AG20443 (cell line): ENCODE data around the gene EML3.
"Not testable (repeated sequence)": the region's sequence is repeated elsewhere in the genome, so short reads cannot be mapped to it uniquely, and the experiment has no call there.

ENCODE experiments used
- DNase-seq: peaks from one replicate; pipeline ENCODE4 v3.0.0; 2012; ENCODE audit warnings: low spot score, mixed read lengths

EML3 gene

DNA sequence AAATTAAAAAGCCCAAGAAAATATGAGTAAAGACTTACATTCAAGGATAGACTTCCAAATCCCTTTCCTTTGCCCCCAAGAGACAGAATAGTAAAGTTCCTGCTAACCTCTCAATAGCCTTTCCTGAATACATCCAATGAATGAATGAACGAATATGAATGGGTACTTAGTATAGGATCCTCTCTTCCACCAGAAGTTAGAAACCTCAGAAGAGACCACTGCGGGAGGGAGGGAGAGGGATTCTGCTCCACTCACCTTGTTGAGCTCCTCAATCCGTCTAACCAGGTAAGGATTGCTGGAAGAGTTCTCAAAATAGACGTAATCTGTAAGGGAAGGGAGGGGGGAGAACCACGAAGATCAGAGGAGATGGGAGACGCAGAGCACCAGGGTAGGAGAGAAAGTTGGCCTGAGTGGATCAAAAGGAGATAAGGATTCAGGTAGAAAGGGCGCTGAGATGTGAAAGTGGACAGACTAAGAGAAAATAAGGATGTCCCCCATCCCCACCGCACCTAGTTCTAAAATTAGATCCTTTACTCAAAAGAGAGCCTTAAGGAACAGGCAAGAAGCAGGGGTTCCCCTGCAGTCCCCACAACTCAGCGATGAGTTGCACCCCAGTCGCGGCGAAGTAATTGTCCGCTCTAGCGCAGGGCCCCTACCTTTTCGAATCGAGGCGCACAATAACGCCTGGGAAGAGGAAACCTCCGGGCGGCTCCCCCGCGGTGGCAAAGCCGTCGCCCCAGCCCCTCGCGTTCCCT is 12.0 kb downstream of the EML3 start:
- no peak for DNase-seq

DNA sequence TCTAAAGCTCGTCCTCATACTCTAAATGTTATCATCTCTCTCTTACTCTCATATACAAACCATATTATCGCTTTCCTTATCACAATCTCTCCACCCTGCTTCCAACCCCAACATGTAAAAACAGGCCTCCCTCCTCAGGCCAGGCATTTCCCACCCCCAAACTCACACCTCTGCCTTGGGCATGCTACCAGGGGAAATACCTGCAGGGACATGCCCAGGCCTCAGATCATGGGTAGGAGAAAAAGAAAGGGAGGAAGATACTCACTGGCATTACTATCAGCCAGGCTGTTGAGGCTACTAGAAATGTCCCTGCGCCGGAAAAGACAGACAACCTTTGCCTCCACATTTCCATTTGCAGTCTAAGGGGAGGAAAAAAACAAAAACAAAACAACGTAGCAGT is 12.7 kb downstream of the EML3 start:
- DNase-seq = no peak

DNA sequence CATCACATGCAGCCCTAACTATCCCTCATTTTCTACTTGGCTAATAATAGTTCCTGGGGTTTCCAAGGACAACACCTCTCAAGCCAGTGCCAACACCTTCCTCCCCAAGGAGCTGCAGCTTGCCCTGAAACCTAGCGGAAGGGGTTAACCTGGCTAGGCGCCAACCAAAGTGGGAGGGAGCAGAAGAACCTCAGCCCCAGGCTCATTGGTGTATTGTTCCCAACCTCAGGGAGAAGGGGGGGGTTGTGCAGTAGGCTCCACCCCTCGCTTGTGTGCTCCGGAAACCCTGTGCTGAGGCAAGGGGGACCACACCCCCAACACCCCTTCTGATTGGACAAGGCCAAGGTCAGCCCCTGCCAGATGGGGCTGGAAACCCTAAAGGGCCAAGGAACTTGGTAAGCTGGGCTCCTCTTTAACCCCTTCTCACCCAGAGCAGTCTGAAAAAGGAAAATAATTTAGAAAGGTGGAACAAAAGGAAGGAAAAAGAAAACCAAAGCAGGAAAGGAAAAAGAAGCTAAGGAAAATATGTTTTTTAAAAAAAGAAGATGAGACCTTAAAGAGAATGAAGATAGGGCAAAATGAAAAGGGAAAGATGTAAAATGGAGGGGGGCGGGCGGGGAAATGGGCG is 13.4 kb downstream of the EML3 start:
- DNase-seq = peak; percentile 98

DNA sequence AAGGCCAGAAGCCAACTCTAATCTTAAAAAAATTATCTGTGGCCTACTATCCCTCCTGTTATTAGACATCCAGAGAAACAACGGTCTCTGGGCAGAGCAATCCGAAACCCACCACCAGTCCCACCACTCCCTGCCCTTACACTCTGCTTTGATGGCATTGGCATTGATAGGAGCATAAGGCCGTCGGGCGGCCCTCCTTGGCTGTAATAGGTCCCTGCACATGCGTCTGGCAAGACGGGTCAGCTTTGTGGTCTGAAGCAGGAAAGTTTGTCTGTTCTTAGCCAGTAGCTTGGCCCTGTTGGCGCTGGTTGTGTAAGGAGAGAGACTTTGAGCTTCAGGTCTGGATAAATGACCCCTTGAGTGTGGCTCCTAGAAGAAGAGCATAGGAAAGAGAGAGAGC is 17.5 kb downstream of the EML3 start:
- no peak for DNase-seq

DNA sequence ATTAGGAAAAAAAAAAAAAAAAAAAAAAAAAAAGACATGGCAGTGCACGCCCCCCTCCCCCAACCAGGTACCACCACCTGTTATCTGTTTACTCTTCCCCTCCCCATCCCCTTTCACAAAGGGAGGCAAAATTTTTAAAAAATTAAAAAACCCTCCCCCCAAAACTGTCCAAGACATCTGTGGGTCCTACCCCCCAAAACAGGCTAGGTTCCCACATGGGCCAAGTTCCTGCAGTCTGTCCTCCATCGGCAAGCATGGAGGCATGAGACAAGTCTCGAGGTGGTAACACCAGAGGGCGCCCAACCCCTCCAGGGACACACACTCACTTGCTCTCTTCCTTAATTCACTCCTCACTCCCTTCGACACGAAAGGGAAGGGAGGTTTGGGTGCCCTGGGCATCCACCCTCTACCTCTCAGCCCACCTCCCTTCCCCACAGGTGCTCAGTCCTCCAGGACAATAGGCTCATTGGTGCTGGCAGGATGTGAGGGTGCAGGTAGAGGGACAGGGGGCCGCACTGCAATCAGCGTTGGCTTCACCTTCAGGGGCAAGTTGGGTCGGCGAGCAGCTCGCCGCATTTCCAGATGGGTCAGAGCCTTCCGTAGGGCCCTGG is 19.0 kb downstream of the EML3 start:
- peak; percentile 69 for DNase-seq

DNA sequence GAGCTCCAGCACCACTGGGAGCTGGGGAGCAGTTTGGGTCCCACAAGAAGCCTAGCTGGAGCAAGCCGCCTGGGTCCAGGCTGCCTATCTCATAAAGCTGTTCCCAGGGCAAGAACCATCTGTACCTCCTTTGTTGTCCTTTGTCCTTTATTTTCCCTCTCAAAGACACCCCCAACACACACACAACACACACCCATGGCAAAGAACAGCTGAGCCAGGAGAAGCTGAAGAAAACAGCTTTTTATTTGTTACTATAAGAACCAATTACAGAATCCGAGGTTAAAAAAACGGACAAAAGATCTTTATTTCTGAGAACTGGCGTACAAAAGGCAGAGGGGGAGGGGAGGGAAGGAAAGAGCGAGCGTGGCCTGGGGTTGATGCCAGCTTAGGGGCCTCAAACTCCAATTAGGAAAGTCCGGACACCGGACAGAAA is 19.6 kb downstream of the EML3 start:
- DNase-seq = no peak

DNA sequence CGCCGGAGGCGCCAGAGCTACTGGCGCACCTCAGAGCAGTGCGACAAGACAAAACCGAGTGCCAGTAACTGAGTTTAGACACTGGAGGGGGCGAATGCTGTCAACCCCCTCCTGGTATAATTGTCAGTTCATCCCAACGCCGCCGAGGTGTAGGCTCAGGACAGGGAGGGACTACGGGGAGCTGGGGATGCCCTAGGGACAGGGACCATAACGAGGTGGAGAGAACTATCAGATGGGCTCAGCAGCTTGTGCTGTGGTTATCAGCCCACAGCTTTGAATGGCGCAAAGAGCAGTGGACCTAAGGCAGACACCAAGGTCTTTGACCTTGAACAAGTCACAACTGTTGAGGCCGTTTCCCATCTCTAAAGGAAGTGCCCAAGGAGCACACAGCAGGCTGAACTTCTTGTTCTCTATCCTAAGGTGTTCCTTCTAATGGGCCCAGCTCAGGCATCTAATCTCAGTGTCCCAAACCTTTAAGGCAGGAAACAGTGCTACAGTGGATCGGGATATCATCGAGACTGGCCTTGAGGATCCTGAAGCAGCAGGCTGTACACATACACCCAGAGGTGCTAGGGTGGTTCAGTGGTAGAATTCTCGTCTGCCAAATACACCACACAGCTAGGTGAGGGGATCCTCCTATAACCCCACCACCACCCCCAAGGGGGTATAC is 20.3 kb downstream of the EML3 start:
- no peak for DNase-seq

DNA sequence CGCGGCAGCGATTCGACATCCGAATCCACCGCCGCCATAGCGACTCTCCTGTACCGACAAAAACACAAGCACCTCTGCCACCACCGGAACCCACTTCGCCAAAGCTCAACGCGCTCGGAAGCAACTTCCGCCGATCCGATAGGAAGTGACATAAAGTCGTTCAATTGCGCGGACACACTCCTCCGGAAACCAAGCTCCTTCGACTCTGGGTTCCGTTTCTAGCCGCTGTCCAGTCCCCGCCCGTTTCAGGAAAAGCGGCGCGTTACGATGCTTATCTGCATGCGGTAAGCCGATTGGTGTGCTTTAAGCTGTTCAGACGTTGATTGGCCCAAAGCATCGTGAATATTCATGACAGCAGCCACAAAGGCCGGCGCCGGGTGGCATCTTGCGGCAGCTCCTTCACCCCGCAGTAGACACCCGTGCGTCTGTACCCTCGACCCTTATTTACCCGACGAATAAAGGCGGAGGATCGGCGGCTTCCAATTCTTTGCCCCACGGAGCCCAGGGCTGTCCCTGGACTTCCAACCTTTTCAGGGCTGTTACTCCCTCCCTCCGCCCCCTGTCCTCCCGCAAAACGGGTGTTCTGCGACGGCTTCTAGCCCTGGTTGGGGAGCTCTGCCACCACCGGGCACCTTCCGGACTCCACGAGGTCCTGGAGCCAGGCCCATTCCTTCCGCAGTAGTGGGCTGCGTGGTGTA is 21.0 kb downstream of the EML3 start, which contains the start of gene TUT1:
TSS of gene TUT1 (minus strand) at position 76 of the 698 bp plus-strand sequence. CDS start at position 38, 38 bp downstream.
- DNase-seq = peak; percentile 93

DNA sequence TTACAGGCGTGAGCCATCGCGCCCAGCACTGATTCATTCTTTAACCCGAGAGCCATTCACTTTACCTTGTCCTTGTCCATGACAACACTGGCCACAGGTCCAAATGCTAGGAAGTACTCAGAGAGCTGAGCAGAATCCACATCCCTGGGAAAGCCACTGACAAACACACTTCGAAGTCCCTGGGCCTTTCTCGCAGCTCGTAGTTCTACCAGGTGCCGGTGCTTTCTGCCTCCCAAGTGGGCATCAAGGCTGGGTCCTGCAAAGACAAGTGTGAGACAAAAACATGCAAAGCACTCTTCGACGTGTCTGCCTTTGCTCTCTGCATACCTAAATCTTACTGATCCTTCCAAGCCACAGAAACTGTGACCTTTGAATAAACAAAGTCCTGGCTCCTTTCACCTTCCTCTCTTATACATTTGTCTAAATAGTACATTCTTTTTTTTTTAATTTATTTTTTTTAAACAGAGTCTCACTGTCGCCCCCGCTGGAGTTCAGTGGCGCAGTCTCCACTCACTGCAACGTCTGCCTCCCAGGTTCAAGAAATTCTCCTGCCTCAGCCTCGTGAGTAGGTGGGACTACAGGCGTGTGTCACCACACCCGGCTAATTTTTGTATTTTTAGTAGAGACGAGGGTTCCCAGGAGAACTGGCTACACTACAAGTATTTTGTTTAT is 23.5 kb downstream of the EML3 start:
- DNase-seq = no peak

DNA sequence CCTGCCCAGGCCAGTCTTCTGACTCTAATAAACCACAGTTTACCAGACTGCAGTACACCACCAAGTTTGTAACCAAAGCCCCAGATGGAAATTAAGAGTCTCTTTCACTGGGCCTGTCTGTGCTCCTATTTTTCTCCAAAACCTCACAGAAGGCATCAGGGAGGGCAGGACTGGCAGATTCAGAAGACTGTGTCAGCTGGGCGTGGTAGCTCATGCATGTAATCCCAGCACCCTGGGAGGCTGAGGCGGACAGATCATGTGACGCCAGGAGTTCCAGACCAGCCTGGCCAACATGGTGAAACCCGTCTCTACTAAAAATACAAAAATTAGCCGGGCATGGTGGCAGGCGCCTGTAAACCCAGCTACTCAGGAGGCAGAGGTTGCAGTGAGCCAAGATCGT is 27.2 kb downstream of the EML3 start:
- not testable (repeated sequence) for DNase-seq

DNA sequence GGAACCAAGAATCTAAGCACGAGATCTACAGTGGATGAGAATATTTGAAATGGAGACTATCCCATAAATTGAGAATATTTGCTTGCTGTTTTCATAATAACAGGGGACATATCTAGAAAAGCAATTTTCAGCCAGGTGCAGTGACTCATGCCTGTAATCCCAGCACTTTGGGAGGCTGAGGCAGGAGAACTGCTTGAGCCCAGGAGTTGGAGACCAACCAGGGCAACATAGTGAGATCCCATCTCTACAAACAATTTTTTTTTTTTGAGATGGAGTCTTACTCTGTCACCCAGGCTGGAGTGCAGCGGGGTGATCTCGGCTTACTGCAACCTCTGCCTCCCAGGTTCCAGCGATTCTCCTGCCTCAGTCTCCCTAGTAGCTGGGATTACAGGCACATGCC is 30.8 kb downstream of the EML3 start:
- not testable (repeated sequence) for DNase-seq

DNA sequence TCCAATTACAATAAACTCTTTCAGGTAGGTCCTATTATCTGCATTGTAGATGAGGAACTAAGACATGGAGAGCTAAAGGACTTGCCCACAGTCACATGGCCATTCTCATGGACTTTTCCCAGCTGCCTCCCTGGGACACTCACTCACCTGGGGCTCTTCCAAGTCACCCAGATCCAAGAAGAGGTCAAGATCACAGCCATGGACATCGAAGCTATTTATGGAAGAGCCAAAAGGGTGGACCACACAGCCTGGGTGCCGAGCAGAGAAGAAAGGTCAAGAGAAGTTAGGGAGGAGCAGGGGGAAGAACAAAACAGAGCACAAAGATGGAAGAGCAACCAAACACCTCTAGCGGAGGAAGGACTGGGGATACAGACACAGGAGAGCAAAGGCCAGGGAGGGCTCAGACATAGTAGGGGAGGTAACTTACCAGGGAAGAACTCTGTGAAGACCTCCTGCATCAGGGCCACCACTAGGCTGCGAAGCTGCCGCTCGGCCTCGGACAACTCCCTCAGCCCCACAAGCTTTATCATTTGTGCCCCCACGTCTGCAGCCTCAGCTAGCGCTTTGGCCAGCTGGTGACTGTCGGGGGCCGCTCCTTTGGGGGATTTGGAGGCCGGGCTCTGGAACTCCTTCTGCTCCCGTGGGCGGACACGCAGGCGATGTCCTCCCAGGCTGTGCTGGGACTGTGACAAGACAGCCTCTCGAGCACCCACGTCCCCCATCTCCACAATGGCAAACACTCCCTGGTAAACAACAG is 31.4 kb downstream of the EML3 start:
- DNase-seq = no peak

DNA sequence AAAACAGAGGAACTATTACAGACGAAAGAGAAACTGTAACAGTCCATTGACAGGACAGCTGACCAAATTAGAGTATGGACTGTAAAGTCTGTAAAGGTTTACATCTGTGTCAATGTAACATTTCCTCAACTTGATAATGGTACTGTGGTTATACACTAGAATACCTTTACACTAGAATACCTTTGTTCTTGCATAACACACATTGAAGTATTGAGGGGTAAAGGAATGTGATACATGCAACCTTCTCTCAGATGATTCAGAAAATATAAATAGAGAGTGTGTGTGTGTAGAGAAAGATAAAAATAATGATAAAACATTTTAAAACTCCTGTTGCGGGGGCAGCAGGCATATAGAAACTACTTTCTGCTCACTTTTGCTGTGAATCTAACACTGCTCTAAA is 33.3 kb downstream of the EML3 start:
- no peak for DNase-seq

DNA sequence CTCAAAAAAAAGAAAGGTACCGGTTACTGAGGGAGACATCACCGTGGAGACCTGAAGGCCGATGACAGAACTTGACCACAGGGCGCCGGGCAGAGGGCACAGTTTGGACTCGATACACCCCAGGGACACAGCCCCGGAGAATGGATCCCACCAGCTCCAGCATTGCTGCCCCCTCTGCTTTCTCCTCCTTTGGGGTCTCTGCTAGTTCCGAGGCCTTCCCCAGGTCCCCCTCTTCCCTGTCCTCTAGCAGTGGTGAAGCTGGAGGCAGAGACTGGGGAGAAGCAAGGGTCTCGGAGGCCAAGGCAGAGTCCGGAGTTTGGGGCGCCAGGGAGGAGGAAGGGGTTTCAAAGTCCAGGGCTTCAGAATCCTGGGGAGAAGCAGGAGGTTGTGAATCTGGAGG is 34.0 kb downstream of the EML3 start:
- no peak for DNase-seq

DNA sequence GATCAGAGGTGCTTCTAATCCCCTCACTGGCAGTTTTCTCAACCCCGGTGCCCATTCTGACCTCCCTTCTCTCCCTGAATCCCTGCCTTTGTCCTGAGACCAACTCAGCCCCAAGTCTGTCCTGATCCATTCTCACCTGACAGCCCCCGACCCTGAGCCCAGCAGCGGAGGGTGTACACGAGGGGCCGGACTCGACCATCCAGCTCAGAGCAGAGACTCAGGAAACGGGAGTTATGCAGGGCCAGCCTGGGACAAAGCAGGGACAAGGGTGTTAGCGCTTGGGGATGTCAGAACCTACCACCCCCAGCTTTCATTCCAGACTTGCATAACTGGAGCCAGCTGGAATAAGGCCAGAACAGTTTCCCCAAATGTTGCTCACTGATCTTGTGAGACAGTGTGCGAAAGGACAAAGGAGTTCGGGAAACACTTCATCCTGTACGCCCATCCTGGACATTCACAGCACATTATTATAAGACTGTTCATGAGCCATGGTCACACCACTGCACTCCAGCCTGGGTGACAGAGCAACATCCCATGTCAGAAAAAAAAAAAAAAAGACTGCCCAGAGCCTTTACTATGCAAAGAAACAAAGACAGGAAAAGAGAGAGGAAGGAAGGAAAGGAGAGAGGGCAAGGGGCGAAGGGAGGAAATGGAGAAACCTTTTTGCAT is 35.4 kb downstream of the EML3 start:
- no peak for DNase-seq

DNA sequence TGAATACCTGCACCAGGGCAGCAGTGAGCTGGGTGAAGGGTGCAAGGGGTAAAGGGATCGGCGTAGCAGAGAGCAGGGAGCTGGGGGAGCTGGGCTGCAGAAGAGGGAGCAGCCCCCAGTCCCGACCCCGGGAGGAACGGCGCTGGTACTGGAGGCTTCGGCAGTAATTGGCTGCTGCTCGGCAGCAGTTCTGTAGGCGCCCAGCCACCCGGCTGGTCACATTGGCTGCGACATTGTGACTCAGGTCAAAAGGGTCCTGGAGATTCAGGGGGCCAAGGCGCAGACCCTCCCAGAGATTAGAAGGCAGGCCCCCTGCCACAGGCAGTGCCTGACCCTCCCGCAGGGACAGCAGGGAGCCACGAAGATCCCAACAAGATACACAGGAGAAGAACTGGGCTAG is 36.7 kb downstream of the EML3 start:
- DNase-seq = no peak

DNA sequence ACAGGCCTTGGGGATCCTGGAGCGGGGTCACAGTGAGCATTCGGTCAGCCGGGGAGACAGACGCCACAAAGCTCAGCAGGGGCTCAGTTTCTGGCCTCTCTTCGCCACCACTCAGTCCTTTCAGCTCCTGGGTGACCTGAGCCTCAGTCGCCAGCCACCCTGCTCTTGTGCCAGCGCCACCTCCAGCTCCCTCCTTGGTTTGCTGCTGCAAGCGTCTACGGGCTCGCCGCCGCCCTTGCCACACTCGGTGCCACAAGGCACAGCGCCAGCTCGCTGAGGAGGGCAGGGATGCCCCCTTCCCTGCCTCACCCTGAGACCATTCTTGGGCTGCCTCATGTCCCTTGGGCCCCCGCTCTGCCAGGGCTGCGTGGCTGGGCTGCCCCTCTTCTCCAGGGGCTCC is 37.4 kb downstream of the EML3 start:
- peak; percentile 25 for DNase-seq

DNA sequence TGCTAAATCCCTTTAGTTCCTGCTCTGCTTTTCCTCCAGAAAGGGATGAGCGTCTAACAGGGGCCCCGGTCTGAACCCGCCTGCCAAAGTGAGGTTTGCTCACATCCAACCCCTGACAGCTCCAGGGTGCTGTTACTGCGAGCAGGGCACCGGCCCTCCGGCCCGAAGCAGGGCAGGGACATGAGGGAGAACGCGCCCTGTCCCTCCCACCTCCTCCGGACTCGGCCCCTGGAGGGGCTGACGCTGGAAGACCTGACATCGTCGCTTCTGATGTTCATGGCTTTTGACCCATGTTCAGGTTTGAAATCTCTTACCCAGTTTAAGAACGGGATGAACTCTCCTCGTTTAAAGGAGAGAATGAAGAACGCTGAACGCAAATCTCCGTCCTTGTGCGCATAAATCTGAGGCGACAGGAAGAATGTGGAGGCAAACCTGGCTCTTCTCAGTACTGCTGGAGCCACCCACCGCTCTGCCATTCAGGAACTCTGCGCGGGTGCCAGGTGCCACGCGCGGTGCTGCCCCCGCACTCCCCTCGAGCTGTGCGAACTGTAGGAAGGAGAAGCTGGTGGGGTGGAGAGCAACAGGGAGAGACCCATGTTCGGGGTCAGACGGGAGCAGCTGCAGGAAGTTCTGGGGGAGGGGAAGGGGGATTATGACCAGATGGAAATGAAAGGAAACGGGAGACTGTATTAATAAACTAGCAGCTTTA is 38.1 kb downstream of the EML3 start:
- DNase-seq = peak; percentile 44

DNA sequence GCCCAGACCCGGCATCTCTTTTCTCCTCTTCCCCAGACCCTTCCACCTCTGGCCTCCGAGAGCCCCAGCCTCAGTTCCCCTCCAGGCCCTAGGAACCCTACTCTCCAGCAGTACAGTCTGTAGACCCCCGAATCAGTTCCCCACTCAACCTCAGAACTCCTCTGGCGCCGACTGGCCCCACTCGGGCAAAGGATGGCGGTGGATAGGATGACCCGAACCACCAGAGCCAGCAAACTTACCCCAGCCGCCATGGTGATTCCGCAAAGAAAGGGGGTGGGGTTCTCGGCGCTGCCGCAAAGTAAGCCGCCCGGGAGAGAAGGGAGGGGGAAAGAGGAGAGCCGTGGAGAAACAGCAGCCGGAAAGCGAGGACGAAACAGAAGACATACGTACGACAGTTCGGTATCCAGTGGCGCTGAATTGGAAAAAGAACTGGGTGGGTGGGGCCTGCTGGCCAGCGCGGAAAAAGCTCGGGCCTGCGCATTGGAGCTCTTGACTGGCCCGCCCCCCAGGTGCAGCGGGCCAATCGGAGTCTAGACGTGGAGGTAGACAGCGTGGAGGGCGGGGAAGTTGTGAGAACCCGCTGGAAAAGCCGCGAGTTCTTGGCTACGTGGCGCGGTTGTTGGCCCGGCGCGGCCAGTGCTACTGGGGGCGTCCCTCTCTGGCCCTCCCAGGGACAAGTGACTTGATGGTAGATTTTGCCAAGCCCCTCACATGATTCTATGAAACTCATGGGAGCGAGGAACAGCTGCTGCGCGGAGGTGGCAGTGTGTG is 38.8 kb downstream of the EML3 start, which contains the start of gene EEF1G:
TSS of gene EEF1G (minus strand) at position 300 of the 771 bp plus-strand sequence. CDS start at position 251, 49 bp downstream.
- DNase-seq = peak; percentile 99
